ENCODE measurements around the gene SUSD1.

DNA sequence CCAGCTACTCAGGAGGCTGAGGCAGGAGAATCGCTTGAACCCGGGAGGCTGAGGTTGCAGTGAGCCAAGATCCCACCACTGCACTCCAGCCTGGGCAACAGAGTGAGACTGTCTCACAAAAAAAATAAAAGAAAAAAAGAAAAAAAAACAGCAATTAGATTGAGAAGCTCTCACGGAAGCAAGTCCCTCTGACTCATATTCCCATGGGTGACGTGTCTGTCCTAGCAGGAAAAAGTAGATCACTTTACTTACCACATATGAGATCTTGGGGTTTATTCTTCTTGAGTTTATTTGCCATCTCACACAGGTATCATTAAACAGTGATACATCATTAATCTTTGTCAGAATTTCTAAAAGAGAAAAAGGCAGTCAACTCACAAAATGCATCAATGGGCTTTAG lies 62.6 kb downstream of the SUSD1 start:
- TF ChIP-seq, protein P1, sequence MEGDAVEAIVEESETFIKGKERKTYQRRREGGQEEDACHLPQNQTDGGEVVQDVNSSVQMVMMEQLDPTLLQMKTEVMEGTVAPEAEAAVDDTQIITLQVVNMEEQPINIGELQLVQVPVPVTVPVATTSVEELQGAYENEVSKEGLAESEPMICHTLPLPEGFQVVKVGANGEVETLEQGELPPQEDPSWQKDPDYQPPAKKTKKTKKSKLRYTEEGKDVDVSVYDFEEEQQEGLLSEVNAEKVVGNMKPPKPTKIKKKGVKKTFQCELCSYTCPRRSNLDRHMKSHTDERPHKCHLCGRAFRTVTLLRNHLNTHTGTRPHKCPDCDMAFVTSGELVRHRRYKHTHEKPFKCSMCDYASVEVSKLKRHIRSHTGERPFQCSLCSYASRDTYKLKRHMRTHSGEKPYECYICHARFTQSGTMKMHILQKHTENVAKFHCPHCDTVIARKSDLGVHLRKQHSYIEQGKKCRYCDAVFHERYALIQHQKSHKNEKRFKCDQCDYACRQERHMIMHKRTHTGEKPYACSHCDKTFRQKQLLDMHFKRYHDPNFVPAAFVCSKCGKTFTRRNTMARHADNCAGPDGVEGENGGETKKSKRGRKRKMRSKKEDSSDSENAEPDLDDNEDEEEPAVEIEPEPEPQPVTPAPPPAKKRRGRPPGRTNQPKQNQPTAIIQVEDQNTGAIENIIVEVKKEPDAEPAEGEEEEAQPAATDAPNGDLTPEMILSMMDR (IDR thresholded peaks at IDR 0.05 in 2 of 3, conservative IDR thresholded peaks at IDR 0.05 in 1 of 3; ENCODE audit: insufficient read depth in 2 of 3, low read depth in 1 of 3, low read length in 3 of 3), result no peak
- TF ChIP-seq TCF7L2 (IDR thresholded peaks at IDR 0.05; ENCODE audit: low read depth, low read length) (no peak), ZBTB7A (IDR thresholded peaks at IDR 0.05; ENCODE audit: borderline replicate concordance, control insufficient read depth, low read depth, low read length) (no peak), ARNT (IDR thresholded peaks at IDR 0.05) (no peak)

Measured in K562 (cell line).